HG03342 (cell line): ENCODE data around the gene ATXN10.

Experiments used
- ATAC-seq: cut with Tn5 transposase; IDR thresholded peaks from one replicate; pipeline ENCODE4 v1.9.1; 2021; ENCODE audit warnings: mild to moderate bottlenecking, moderate library complexity; ENCODE audit not compliant: unreplicated experiment

The ATXN10 gene

DNA sequence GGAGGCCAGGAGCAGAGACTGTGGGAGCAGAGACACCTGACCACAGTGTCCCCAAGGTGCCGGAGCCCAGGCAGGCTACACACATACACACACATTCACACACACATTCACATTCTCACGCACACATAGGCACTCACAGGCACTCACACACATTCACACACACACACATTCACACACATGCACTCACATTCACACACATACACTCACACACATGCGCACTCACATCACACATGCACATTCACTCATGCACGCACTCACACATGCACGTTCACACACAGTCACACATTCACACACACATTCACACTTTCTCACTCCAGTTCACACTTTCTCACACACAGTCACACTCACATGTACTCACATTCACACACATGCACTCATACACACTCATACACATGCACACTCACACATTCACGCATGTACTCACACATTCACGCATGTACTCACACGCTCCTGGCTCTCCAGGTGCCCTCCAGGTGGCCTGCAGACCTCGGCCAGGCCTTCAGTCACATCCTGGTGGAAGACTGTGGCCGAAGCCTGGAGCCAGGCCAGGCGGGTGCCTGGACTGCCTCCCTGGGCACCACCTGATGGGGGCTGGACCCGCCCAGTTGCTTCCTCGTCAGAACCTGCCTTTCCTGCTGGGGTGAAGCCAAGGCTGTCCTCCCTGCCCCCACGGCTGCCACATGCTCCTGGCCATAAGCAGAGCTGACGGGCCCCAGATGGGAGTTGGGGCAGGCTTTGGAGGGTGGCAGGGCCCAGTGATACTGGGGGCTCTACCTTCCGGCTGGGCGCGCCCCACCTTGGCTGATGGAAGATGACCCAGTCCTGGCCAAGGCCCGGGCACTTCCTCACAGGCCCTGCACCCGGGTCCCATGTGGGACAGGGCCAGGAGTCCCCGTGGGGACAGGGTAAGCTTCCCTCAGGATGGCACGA lies 215.8 kb downstream of the ATXN10 start:
- ATAC-seq, result no peak

- ATAC-seq, result no peak
These were observed 216.8 kb downstream of the ATXN10 start for GRCh38 chr22:45888221-45889092.

DNA sequence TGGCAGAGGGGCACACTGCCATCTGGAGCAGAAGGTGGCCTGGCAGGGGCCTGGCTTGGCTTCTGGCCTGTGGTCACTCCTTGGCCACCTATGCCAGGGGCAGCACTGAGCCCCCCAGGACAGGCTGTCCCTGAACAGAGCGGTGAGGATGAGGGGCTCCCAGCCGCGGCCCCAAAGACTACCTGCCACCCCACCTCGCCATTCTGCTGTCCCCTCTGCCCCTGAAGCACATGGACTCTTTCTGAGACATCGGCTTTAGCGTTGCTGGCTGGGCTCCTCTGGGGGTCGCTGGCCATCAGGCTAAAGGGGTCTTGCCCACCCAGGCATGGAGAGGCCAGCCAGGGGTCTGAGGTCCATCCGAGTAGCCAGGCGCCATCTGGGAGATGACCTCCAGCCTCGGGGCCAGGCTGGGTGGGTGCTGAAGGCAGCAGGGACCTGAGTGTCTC lies 217.5 kb downstream of the ATXN10 start:
- no peak for ATAC-seq

DNA sequence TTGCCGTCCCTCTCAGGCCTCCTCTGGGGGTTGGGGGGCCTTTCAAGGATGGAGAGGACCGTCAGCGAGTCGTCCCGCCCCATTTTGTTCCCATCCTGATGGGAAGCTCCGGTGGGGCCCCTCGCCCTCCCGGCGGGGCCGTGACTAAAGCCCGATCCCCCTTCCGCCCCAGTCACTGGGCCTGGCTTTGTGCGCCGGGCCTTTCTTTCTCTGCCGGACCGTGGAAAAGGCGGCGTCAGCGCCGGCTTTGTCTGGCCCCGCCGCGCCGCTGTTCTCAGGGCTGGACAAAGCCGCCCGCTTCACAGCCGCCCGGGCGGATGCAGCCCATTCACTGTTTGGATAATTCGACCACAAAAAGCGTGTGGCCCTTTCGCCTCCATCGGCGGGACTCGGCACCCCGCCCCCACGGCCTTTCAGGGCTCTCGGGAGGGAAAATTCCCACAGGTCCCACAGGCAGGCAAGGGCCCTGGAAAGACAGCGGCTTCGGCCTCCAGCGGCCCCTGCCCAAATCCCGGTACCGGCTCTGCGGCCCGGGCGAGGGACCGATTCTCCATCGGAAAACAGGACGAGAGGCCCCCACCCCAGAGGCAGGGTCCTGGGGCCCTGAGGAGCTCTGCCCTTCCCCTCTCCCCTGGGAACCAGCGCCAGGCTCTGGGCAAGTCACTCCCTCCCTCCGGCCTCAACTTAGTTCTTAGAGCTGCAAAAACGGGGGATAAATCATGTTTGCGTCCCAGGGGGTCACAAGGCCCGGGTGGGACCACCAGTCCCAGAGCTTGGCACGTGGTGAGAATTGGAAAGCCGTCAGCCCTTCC lies 218.1 kb downstream of the ATXN10 start:
- no peak for ATAC-seq

DNA sequence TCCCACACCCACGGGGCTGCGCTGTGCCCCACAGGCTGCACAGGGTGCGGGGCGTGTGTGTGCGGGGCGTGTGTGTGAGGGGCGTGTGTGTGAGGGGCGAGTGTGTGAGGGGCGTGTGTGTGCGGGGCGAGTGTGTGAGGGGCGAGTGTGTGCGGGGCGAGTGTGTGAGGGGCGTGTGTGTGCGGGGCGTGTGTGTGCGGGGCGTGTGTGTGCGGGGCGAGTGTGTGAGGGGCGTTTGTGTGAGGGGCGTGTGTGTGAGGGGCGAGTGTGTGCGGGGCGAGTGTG lies 218.7 kb downstream of the ATXN10 start:
- ATAC-seq, result no peak

DNA sequence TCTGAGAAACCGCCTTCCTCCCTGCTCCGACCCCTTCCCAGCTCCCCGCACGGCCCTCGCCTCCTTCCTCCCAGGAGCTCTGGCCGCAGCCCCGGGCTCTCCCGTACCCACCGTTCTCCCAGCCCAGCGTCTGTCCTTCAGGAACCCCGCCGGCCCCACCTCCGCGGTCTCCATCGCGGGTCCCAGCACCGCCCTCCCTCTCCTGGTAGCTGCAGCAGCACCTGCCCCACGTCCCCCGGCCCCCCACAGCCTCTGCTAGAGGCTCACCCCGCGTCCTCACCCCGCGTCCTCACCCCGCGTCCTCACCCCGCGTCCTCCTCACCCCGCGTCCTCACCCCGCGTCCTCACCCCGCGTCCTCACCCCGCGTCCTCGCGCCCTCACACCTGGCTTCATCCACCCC lies 219.4 kb downstream of the ATXN10 start:
- ATAC-seq, result no peak

GRCh38 chr22:45891471-45891995 lies 219.9 kb downstream of the ATXN10 start:
- no peak for ATAC-seq

- no peak for ATAC-seq
These were observed 220.5 kb downstream of the ATXN10 start for GRCh38 chr22:45891996-45892621.

GRCh38 chr22:45892681-45893461 lies 221.2 kb downstream of the ATXN10 start:
- ATAC-seq, result no peak

- ATAC-seq, result no peak
These were observed 221.9 kb downstream of the ATXN10 start for GRCh38 chr22:45893516-45893915.
